Gastroesophageal sphincter (tissue), 3 donors: ENCODE results near the gene SPATA7.

Experiments used
- CTCF ChIP-seq, 4 experiments: fragments of 200-600 bp in 2 of 4; fragments of 450-650 bp in 2 of 4; sonication (generic) in 1 of 4; IDR thresholded peaks; one replicate each; pipeline ENCODE4 v1.5.1; 2017 to 2019; ENCODE audit warnings: antibody characterized with exemption in 4 of 4, mild to moderate bottlenecking in 2 of 4, moderate library complexity in 2 of 4
- POLR2A ChIP-seq, 2 donors: fragments of 450-650 bp; IDR thresholded peaks; one replicate each; pipeline ENCODE4 v1.6.1; 2017; ENCODE audit warnings: antibody characterized with exemption in 2 of 2, mild to moderate bottlenecking in 2 of 2, moderate library complexity in 1 of 2

GRCh38 chr14:88348546-88348945 is 36.9 kb upstream of the SPATA7 start:
- TF ChIP-seq CTCF (IDR thresholded peaks at IDR 0.05) (no peak), POLR2A (IDR thresholded peaks at IDR 0.05) (no peak)
